Retinal pigment epithelial cell (primary cell): Measurements from ENCODE around the gene ANXA4.

Experiments used
- DNase-seq: peaks from one replicate; pipeline ENCODE4 v3.0.0-alpha.2; 2010; ENCODE audit warnings: low read depth
- H3K4me3 ChIP-seq: 2 replicates; pipeline ENCODE4 v1.5.1; 2011; ENCODE audit warnings: mild to moderate bottlenecking, low read length, control low read depth, moderate library complexity
- TF ChIP-seq, protein P1 (sequence below): conservative IDR thresholded peaks from 2 replicates; pipeline ENCODE4 v1.5.1; 2011; ENCODE audit warnings: low read depth, low read length, control low read depth, inconsistent platforms

ANXA4 gene

DNA sequence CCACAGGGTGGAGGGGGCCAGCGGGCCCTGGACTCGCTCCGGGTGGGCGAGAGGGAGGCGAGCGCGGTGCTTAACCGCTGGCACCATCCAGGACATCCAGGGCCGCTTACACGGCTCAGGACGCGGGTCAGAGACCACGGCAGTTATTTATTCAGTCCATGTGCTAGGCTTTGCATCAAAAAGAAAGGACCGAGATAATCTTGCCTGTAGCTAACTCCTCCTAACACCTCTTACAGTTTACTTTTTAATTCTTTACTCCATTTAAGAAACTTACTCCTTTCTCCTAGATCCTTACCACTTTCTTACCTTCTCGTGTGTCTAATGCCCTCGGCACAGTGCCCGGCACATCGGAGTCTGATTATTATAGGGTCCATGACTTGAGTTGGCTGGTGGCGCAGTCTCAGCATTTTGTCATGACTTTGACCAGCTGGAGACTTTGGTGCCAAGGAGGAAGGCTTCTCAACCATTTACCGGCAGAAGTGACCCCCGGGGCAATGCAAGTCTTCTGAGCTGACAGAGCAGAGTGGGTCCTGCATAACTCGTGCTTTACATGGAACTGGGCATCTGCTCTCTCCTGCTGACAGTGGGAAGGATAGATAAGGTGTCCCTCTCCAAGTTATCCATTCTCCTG, 503 bp downstream of the ANXA4 start:
- peak overlapping the region; percentile 72 for H3K4me3 ChIP-seq
- DNase-seq: no peak
- TF ChIP-seq, protein P1, sequence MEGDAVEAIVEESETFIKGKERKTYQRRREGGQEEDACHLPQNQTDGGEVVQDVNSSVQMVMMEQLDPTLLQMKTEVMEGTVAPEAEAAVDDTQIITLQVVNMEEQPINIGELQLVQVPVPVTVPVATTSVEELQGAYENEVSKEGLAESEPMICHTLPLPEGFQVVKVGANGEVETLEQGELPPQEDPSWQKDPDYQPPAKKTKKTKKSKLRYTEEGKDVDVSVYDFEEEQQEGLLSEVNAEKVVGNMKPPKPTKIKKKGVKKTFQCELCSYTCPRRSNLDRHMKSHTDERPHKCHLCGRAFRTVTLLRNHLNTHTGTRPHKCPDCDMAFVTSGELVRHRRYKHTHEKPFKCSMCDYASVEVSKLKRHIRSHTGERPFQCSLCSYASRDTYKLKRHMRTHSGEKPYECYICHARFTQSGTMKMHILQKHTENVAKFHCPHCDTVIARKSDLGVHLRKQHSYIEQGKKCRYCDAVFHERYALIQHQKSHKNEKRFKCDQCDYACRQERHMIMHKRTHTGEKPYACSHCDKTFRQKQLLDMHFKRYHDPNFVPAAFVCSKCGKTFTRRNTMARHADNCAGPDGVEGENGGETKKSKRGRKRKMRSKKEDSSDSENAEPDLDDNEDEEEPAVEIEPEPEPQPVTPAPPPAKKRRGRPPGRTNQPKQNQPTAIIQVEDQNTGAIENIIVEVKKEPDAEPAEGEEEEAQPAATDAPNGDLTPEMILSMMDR: no peak

- TF ChIP-seq, protein P1: no peak
- no peak overlapping the region for H3K4me3 ChIP-seq
- no peak for DNase-seq
These were observed 1.9 kb downstream of the ANXA4 start for GRCh38 chr2:69743847-69744264.

GRCh38 chr2:69744456-69744855, 2.5 kb downstream of the ANXA4 start:
- no peak overlapping the region for H3K4me3 ChIP-seq
- no peak for DNase-seq
- TF ChIP-seq, protein P1: no peak

DNA sequence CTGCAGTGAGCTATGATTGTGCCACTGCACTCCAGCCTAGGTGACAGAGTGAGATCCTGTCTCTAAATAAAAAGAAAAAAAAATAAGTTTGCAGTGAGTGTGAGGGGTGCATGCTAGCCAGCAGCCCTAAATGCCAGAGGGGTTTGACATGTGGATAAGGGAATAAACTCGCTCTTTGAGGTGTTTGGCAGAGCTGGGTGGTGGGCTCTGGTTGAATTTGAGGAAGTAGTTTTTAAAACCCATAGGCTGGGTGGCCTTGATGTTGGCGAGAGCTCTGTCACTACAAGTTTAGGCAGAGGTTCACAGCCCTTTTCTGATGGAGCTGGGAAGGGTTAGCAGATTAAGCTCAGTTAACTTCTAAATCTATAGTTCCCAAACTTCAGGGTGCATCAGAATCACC, 3.1 kb downstream of the ANXA4 start:
- H3K4me3 ChIP-seq: no peak overlapping the region
- TF ChIP-seq, protein P1: no peak
- no peak for DNase-seq

DNA sequence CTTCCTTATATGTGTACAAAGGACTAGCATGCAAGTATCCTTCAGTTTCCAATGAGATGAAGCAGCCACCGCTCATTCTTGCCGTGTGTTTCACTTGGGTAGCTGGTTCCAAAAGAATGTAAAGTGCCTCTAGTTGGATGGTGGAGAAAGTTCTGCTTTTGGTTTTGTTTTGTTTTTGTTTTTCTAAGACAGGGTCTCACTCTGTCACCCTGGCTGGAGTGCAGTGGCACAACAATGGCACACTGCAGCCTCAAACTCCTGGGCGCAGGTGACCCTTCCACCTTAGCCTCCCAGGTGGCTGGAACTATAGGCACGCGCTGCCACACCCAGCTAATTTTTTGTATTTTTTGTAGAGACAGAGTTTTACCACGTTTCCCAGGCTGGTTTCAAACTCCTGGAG, 8.3 kb downstream of the ANXA4 start:
- no peak overlapping the region for H3K4me3 ChIP-seq
- DNase-seq: no peak
- TF ChIP-seq, protein P1: no peak

DNA sequence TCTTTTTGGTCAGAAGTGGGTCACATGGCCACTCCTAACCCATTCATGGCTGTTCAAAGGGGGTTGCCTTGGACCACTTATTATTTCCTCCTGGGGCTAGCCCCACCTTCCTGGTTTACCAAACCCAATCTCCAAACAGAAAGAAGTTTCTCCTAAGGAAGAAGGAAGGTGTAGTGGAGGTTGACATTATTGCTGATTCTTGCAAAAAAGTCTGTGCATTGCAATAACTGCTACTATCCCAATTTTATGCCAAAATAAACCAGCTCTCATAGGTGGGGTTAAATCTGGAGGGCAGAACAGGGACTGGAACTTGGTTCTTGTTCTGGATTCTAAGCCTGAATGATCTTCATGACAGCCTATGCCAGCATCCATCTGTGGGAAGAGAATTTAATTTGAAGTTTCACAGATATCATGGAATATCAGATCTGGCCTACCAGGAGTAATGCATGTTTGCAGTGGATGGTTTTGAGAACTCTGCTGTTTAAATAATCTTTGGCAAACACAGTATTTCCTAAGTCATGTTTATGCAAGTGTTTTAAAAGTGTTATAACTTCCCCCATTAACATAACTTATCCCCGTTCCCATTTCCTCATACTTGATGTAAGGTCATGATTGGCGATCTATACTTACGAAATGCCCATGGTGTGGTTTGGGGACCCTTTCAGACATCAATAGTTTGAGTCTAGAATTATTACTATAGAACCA, 11.9 kb downstream of the ANXA4 start:
- no peak overlapping the region for H3K4me3 ChIP-seq
- TF ChIP-seq, protein P1: no peak
- no peak for DNase-seq

DNA sequence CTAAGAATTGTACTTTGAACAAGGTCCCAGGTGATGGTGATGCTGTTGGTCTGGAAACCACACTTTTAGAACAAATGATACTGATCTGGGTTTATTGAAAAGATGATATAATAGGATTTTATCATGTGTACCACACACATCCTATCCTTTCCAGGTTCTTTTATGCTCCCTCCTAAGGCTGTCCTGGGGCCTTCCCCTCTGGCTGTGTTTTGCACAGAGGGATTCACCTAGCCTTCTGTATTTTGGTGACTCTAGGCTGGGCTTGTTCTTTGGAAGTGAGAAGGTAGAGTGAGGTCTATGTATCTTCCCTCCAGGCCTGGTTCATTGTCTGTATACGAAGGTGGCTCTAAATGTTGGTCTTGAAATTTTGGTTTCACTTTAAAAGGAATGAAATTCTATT, 12.7 kb downstream of the ANXA4 start:
- no peak for DNase-seq
- TF ChIP-seq, protein P1: no peak
- H3K4me3 ChIP-seq: no peak overlapping the region
